HepG2 (cell line): ENCODE measurements around the gene ZNF771. TPM values are rescaled to one million over a fixed set of nuclear protein-coding genes. Genes with fewer than 3 reads are reported as not detected.

ENCODE experiments used
- CEBPG ChIP-seq: IDR thresholded peaks from 2 replicates; pipeline ENCODE4 v1.6.1; 2016
- EP300 ChIP-seq, 3 experiments: sonication (generic) in 1 of 3; formaldehyde crosslinking in 1 of 3; IDR thresholded peaks; 2 replicates each; pipeline versions ENCODE4 v1.5.1 to v1.6.1; 2011 to 2020; ENCODE audit warnings: low read depth in 2 of 3, low read length in 2 of 3, borderline replicate concordance in 1 of 3, improper control_type of control experiment in 1 of 3, mild to moderate bottlenecking in 1 of 3, missing genetic modification reagents in 1 of 3, moderate library complexity in 1 of 3
- FOXP4 ChIP-seq: sonication (generic); formaldehyde crosslinking; IDR thresholded peaks from 2 replicates; pipeline ENCODE4 v1.4.0; 2020; ENCODE audit warnings: missing genetic modification reagents
- ISL2 ChIP-seq: sonication (generic); formaldehyde crosslinking; IDR thresholded peaks from 2 replicates; pipeline ENCODE4 v1.5.0; 2020; ENCODE audit warnings: missing genetic modification reagents
- KDM4B ChIP-seq: sonication (generic); formaldehyde crosslinking; IDR thresholded peaks from 2 replicates; pipeline ENCODE4 v1.4.0; 2020; ENCODE audit warnings: missing genetic modification reagents
- MAZ ChIP-seq, 2 experiments: sonication (generic) in 1 of 2; formaldehyde crosslinking in 1 of 2; IDR thresholded peaks; 2 replicates each; pipeline versions ENCODE4 v1.5.0 to v1.6.1; 2012 to 2020; ENCODE audit warnings: low read depth in 2 of 2, mild to moderate bottlenecking in 2 of 2, borderline replicate concordance in 1 of 2, improper control_type of control experiment in 1 of 2, low read length in 1 of 2, missing genetic modification reagents in 1 of 2, moderate library complexity in 1 of 2
- MEIS1 ChIP-seq: sonication (generic); formaldehyde crosslinking; IDR thresholded peaks from 2 replicates; pipeline ENCODE4 v1.9.0; 2021; ENCODE audit warnings: mild to moderate bottlenecking, missing genetic modification reagents, moderate library complexity, borderline replicate concordance
- NCOR1 ChIP-seq: fragments of 200-600 bp; sonication (generic); IDR thresholded peaks from 2 replicates; pipeline ENCODE4 v1.7.0; 2017; ENCODE audit warnings: antibody characterized with exemption, low read length, borderline replicate concordance
- PITX1 ChIP-seq: sonication (generic); formaldehyde crosslinking; IDR thresholded peaks from 2 replicates; pipeline ENCODE4 v1.5.1; 2020; ENCODE audit warnings: mild to moderate bottlenecking, missing genetic modification reagents
- PRPF4 ChIP-seq: fragments of 200-400 bp; formaldehyde crosslinking; IDR thresholded peaks from 2 replicates; pipeline ENCODE4 v1.6.1; 2016; ENCODE audit warnings: low read length, low read depth; ENCODE audit not compliant: poor library complexity, severe bottlenecking
- RARA ChIP-seq: IDR thresholded peaks from 2 replicates; pipeline ENCODE4 v1.6.1; 2016; ENCODE audit warnings: missing genetic modification reagents, missing compliant biosample characterization
- REPIN1 ChIP-seq: sonication (generic); formaldehyde crosslinking; IDR thresholded peaks from 2 replicates; pipeline ENCODE4 v1.8.0; 2022; ENCODE audit warnings: missing genetic modification reagents, low read depth, mild to moderate bottlenecking, borderline replicate concordance
- REXO4 ChIP-seq: sonication (generic); formaldehyde crosslinking; IDR thresholded peaks from 2 replicates; pipeline ENCODE4 v1.8.0; 2022; ENCODE audit warnings: missing genetic modification reagents, mild to moderate bottlenecking, borderline replicate concordance
- SMAD3 ChIP-seq: sonication (generic); formaldehyde crosslinking; IDR thresholded peaks from 2 replicates; pipeline ENCODE4 v1.4.0; 2020; ENCODE audit warnings: missing genetic modification reagents
- SOX13 ChIP-seq, 3 experiments: fragments of 450-650 bp in 1 of 3; sonication (generic) in 1 of 3; formaldehyde crosslinking in 1 of 3; IDR thresholded peaks in 2 of 3; conservative IDR thresholded peaks in 1 of 3; 2 replicates each; pipeline versions ENCODE4 v1.5.0 to v1.6.1; 2016 to 2020; ENCODE audit warnings: antibody characterized with exemption in 1 of 3, mild to moderate bottlenecking in 1 of 3, missing compliant biosample characterization in 1 of 3, missing genetic modification reagents in 1 of 3, moderate library complexity in 1 of 3
- SOX5 ChIP-seq: IDR thresholded peaks from 2 replicates; pipeline ENCODE4 v1.6.1; 2016; ENCODE audit warnings: borderline replicate concordance
- SP5 ChIP-seq: IDR thresholded peaks from 2 replicates; pipeline ENCODE4 v1.6.1; 2016; ENCODE audit warnings: low read depth, borderline replicate concordance
- TARDBP ChIP-seq: sonication (generic); formaldehyde crosslinking; IDR thresholded peaks from 2 replicates; pipeline ENCODE4 v1.8.0; 2022; ENCODE audit warnings: mild to moderate bottlenecking, missing genetic modification reagents
- THAP11 ChIP-seq: IDR thresholded peaks from 2 replicates; pipeline ENCODE4 v1.6.1; 2016; ENCODE audit warnings: missing biosample characterization, missing genetic modification reagents
- TRIM24 ChIP-seq: sonication (generic); formaldehyde crosslinking; IDR thresholded peaks from 2 replicates; pipeline ENCODE4 v1.8.0; 2022; ENCODE audit warnings: mild to moderate bottlenecking, missing genetic modification reagents
- TSC22D2 ChIP-seq: sonication (generic); formaldehyde crosslinking; IDR thresholded peaks from 2 replicates; pipeline ENCODE4 v1.5.1; 2020; ENCODE audit warnings: missing genetic modification reagents, mild to moderate bottlenecking, borderline replicate concordance
- ZKSCAN5 ChIP-seq: sonication (generic); formaldehyde crosslinking; IDR thresholded peaks from 2 replicates; pipeline ENCODE4 v1.5.1; 2020; ENCODE audit warnings: mild to moderate bottlenecking, missing genetic modification reagents
- ZNF253 ChIP-seq: sonication (generic); formaldehyde crosslinking; IDR thresholded peaks from 2 replicates; pipeline ENCODE4 v1.8.0; 2022; ENCODE audit warnings: mild to moderate bottlenecking, missing genetic modification reagents, borderline replicate concordance
- ZNF747 ChIP-seq: sonication (generic); formaldehyde crosslinking; IDR thresholded peaks from 2 replicates; pipeline ENCODE4 v1.8.1; 2023; ENCODE audit warnings: missing genetic modification reagents, mild to moderate bottlenecking, borderline replicate concordance
- ZNF761 ChIP-seq: sonication (generic); formaldehyde crosslinking; conservative IDR thresholded peaks from 2 replicates; pipeline ENCODE4 v1.4.0; 2020; ENCODE audit warnings: mild to moderate bottlenecking, missing genetic modification reagents
- ZNF800 ChIP-seq: sonication (generic); formaldehyde crosslinking; IDR thresholded peaks from 2 replicates; pipeline ENCODE4 v1.4.0; 2020; ENCODE audit warnings: missing genetic modification reagents
- ZSCAN31 ChIP-seq: sonication (generic); formaldehyde crosslinking; IDR thresholded peaks from 2 replicates; pipeline ENCODE4 v1.5.0; 2020; ENCODE audit warnings: low read depth, mild to moderate bottlenecking, missing genetic modification reagents
- polyA plus RNA-seq, 8 experiments: library from polyadenylated mRNA; depleted of rRNA in 3 of 8; stranded (reverse) in 7 of 8; unstranded in 1 of 8; fragments of >200 nt; fragmentation: Illumina TruSeq in 4 of 8; extraction: Trizol in 4 of 8; gene quantifications; 2 replicates each; pipeline versions ENCODE4 v1.2.1 to v1.2.3, GENCODE V29; 2011 to 2016; ENCODE audit warnings: low read depth in 4 of 8, missing spikeins in 1 of 8, mixed read lengths in 1 of 8; ENCODE audit not compliant: insufficient read depth in 1 of 8
- total RNA-seq, 5 experiments: library from RNA; depleted of rRNA; stranded (reverse); fragments of >200 nt; fragmentation: Illumina TruSeq; extraction: Trizol; gene quantifications; 2 replicates each; pipeline ENCODE4 v1.2.3, GENCODE V29; 2016; ENCODE audit warnings: low read depth in 1 of 5

The ZNF771 gene
- total and polyA plus RNA-seq, 2 of the 13 experiments (the other 11 are each of a cell fraction or from before 2014, with no cell fraction given) = 5.0 to 11.8 TPM

- TF ChIP-seq SMAD3 (CRISPR knock-in tag) (0 out of 2 replicates have a peak, but pooled peaks have one; percentile 62), ISL2 (0 out of 2 replicates have a peak, but pooled peaks have one; percentile 31), REPIN1 (peak; percentile 71; the same call in 1 of the 2 replicates), ZNF253 (CRISPR knock-in tag) (no peak), REXO4 (CRISPR knock-in tag) (no peak), MEIS1 (CRISPR knock-in tag) (peak; percentile 9; the same call in 1 of the 2 replicates), PITX1 (peak; percentile 69; the same call in 1 of the 2 replicates), FOXP4 (CRISPR knock-in tag) (no peak; the same call in 1 of the 2 replicates), NCOR1 (peak; percentile 93), ZSCAN31 (CRISPR knock-in tag) (peak; percentile 73; the same call in 1 of the 2 replicates), ZNF800 (CRISPR knock-in tag) (no peak), ZKSCAN5 (no peak), KDM4B (0 out of 2 replicates have a peak, but pooled peaks have one; percentile 18), TSC22D2 (CRISPR knock-in tag) (peak; percentile 82; the same call in 1 of the 2 replicates), SOX13 (IDR thresholded peaks at IDR 0.05) (no peak), SOX13 (CRISPR knock-in tag; conservative IDR thresholded peaks at IDR 0.05 in 1 of 2, IDR thresholded peaks at IDR 0.05 in 1 of 2) (peak in 1 of 2 experiments; percentile 77; a peak in 2 of 4 replicates), CEBPG (CRISPR knock-in tag) (peak; percentile 95), PRPF4 (no peak), SP5 (CRISPR knock-in tag) (no peak), TARDBP (CRISPR knock-in tag) (peak; percentile 42; the same call in 1 of the 2 replicates), TRIM24 (CRISPR knock-in tag) (peak; percentile 69; the same call in 1 of the 2 replicates), RARA (peak; percentile 96), ZNF761 (CRISPR knock-in tag) (0 out of 2 replicates have a peak, but pooled peaks have one; percentile 2), ZNF747 (0 out of 2 replicates have a peak, but pooled peaks have one; percentile 50), SOX5 (CRISPR knock-in tag) (peak; percentile 65), EP300 (IDR thresholded peaks at IDR 0.05; ENCODE audit: low read depth in 2 of 2, low read length in 2 of 2) (peak in 1 of 2 experiments; percentile 57; a peak in 1 of 4 replicates), EP300 (CRISPR knock-in tag; IDR thresholded peaks at IDR 0.05; ENCODE audit: borderline replicate concordance) (no peak), THAP11 (CRISPR knock-in tag) (peak; percentile 47; the same call in 1 of the 2 replicates), MAZ (IDR thresholded peaks at IDR 0.05; ENCODE audit: borderline replicate concordance, low read depth, low read length) (no peak), MAZ (CRISPR knock-in tag; IDR thresholded peaks at IDR 0.05; ENCODE audit: low read depth) (no peak)
Measured at GRCh38 chr16:30449116-30449435, 41.7 kb downstream of the ZNF771 start (continued).
